NCI-H2196 (cell line): Measurements from ENCODE around the gene LAMA2.
A peak's percentile ranks its signal among the peaks of the same experiment; 100 is the strongest.

Experiments
- DNase-seq: peaks from one replicate; lab custom pipeline; 2025; ENCODE audit not compliant: unreplicated experiment; lab: John Stamatoyannopoulos, UW

LAMA2 gene

GRCh38 chr6:129206821-129207220, 323.9 kb downstream of the LAMA2 start:
- DNase-seq: no peak

GRCh38 chr6:129207832-129208231, 324.9 kb downstream of the LAMA2 start:
- DNase-seq: no peak

GRCh38 chr6:129208415-129209034, 325.6 kb downstream of the LAMA2 start:
- no peak for DNase-seq

- no peak for DNase-seq
These were observed 326.4 kb downstream of the LAMA2 start for GRCh38 chr6:129209355-129209754.

GRCh38 chr6:129210684-129211083, 327.7 kb downstream of the LAMA2 start:
- no peak for DNase-seq

- DNase-seq: no peak
These were observed 328.7 kb downstream of the LAMA2 start for GRCh38 chr6:129211626-129212025.

- DNase-seq: no peak
These were observed 329.1 kb downstream of the LAMA2 start for GRCh38 chr6:129212081-129212480.

GRCh38 chr6:129215246-129215645, 332.3 kb downstream of the LAMA2 start:
- no peak for DNase-seq

GRCh38 chr6:129215916-129216520, 333.1 kb downstream of the LAMA2 start:
- DNase-seq: no peak

- no peak for DNase-seq
These were observed 334.8 kb downstream of the LAMA2 start for GRCh38 chr6:129217701-129218100.

- DNase-seq: no peak
These were observed 350.7 kb downstream of the LAMA2 start for GRCh38 chr6:129233458-129234134.

- no peak for DNase-seq
These were observed 352.4 kb downstream of the LAMA2 start for GRCh38 chr6:129235167-129236000.

- no peak for DNase-seq
These were observed 353.1 kb downstream of the LAMA2 start for GRCh38 chr6:129236001-129236517.

GRCh38 chr6:129238991-129239390, 356.1 kb downstream of the LAMA2 start:
- no peak for DNase-seq

- DNase-seq: no peak
These were observed 357.0 kb downstream of the LAMA2 start for GRCh38 chr6:129239825-129240491.

GRCh38 chr6:129240492-129240853, 357.5 kb downstream of the LAMA2 start:
- DNase-seq: no peak

- no peak for DNase-seq
These were observed 359.6 kb downstream of the LAMA2 start for GRCh38 chr6:129242546-129242945.

GRCh38 chr6:129243377-129243776, 360.4 kb downstream of the LAMA2 start:
- DNase-seq: no peak

- DNase-seq: no peak
These were observed 366.0 kb downstream of the LAMA2 start for GRCh38 chr6:129248946-129249345.

- peak; percentile 46 for DNase-seq
These were observed 368.9 kb downstream of the LAMA2 start for GRCh38 chr6:129251669-129252376.
